Measurements from ENCODE around the gene MAPK11. TPM values are rescaled to one million over a fixed set of nuclear protein-coding genes. Genes with fewer than 3 reads are reported as not detected.
A peak's percentile ranks its signal among the peaks of the same experiment; 100 is the strongest.

Gene MAPK11
- total RNA-seq, 1 experiment from 2014 or later = 6.4 TPM

- Histone ChIP-seq H4K20me1 (ENCODE audit: insufficient read depth, low read depth, low read length) (no peaks in the 10 kb centered on the region), H2AFZ (ENCODE audit: low read length) (no peak overlapping the region)
- DNase-seq = peak; percentile 64
Measured at GRCh38 chr22:50221410-50222300, 48.5 kb downstream of the MAPK11 start.

GRCh38 chr22:50220603-50221409, 49.4 kb downstream of the MAPK11 start:
- no peak for DNase-seq
- Histone ChIP-seq H4K20me1 (ENCODE audit: insufficient read depth, low read depth, low read length) (no peaks in the 10 kb centered on the region), H3K36me3 (ENCODE audit: insufficient read depth, low read length) (peaks cover 7% of the 10 kb centered on the region), H3K4me3 (ENCODE audit: low read length) (no peak overlapping the region), H3K27ac (ENCODE audit: low read length) (no peak overlapping the region), H3K9me3 (ENCODE audit: low read length) (no peaks in the 10 kb centered on the region), H3K9ac (ENCODE audit: low read length) (no peak overlapping the region), H3K4me2 (ENCODE audit: low read depth, low read length, poor library complexity, severe bottlenecking) (no peak overlapping the region), H2AFZ (ENCODE audit: low read length) (no peak overlapping the region), H3K27me3 (ENCODE audit: low read length) (no peaks in the 10 kb centered on the region), H3K79me2 (ENCODE audit: low read length) (no peaks in the 10 kb centered on the region), H3K4me1 (ENCODE audit: low read length) (peaks cover 6% of the 10 kb centered on the region), H3K9me2 (replicated peaks; ENCODE audit: insufficient read depth, low read length) (no peaks in the 10 kb centered on the region)

More at GRCh38 chr22:50221410-50222300, 48.5 kb downstream of the MAPK11 start:
- H3K9ac ChIP-seq (ENCODE audit: low read length) = no peak overlapping the region
- H3K4me2 ChIP-seq (ENCODE audit: low read depth, low read length, poor library complexity, severe bottlenecking) = no peak overlapping the region
- H3K27ac ChIP-seq (ENCODE audit: low read length) = no peak overlapping the region
- H3K79me2 ChIP-seq (ENCODE audit: low read length) = no peaks in the 10 kb centered on the region
- peaks cover 6% of the 10 kb centered on the region for H3K4me1 ChIP-seq (ENCODE audit: low read length)
- no peaks in the 10 kb centered on the region for H3K9me2 ChIP-seq (replicated peaks; ENCODE audit: insufficient read depth, low read length)
- peaks cover 6% of the 10 kb centered on the region for H3K36me3 ChIP-seq (ENCODE audit: insufficient read depth, low read length)
- no peaks in the 10 kb centered on the region for H3K27me3 ChIP-seq (ENCODE audit: low read length)
- H3K9me3 ChIP-seq (ENCODE audit: low read length) = no peaks in the 10 kb centered on the region
- no peak overlapping the region for H3K4me3 ChIP-seq (ENCODE audit: low read length)

- Histone ChIP-seq H4K20me1 (ENCODE audit: insufficient read depth, low read depth, low read length) (peaks cover 2% of the 10 kb centered on the region; the same call in 1 of the 2 replicates), H3K9ac (ENCODE audit: low read length) (no peak overlapping the region)
Measured at GRCh38 chr22:50219800-50220602, 50.2 kb downstream of the MAPK11 start.

GRCh38 chr22:50218996-50219727, 51.0 kb downstream of the MAPK11 start:
- Histone ChIP-seq H3K27me3 (ENCODE audit: low read length) (no peaks in the 10 kb centered on the region), H3K4me1 (ENCODE audit: low read length) (peaks cover 6% of the 10 kb centered on the region), H3K4me2 (ENCODE audit: low read depth, low read length, poor library complexity, severe bottlenecking) (no peak overlapping the region), H3K27ac (ENCODE audit: low read length) (no peak overlapping the region), H4K20me1 (ENCODE audit: insufficient read depth, low read depth, low read length) (peaks cover 6% of the 10 kb centered on the region; the same call in 1 of the 2 replicates), H3K9me2 (replicated peaks; ENCODE audit: insufficient read depth, low read length) (no peaks in the 10 kb centered on the region), H3K9me3 (ENCODE audit: low read length) (no peaks in the 10 kb centered on the region), H3K4me3 (ENCODE audit: low read length) (no peak overlapping the region), H3K9ac (ENCODE audit: low read length) (no peak overlapping the region), H3K36me3 (ENCODE audit: insufficient read depth, low read length) (peaks cover 14% of the 10 kb centered on the region), H2AFZ (ENCODE audit: low read length) (no peak overlapping the region), H3K79me2 (ENCODE audit: low read length) (peaks cover 7% of the 10 kb centered on the region)
- no peak for DNase-seq

More at GRCh38 chr22:50219800-50220602, 50.2 kb downstream of the MAPK11 start:
- Histone ChIP-seq H3K4me1 (ENCODE audit: low read length) (peaks cover 6% of the 10 kb centered on the region), H3K4me3 (ENCODE audit: low read length) (no peak overlapping the region), H3K9me3 (ENCODE audit: low read length) (no peaks in the 10 kb centered on the region), H2AFZ (ENCODE audit: low read length) (no peak overlapping the region), H3K9me2 (replicated peaks; ENCODE audit: insufficient read depth, low read length) (no peaks in the 10 kb centered on the region), H3K36me3 (ENCODE audit: insufficient read depth, low read length) (peaks cover 11% of the 10 kb centered on the region), H3K27ac (ENCODE audit: low read length) (no peak overlapping the region), H3K4me2 (ENCODE audit: low read depth, low read length, poor library complexity, severe bottlenecking) (no peak overlapping the region), H3K79me2 (ENCODE audit: low read length) (peaks cover 3% of the 10 kb centered on the region), H3K27me3 (ENCODE audit: low read length) (no peaks in the 10 kb centered on the region)
- no peak for DNase-seq

GRCh38 chr22:50218153-50218995, 51.8 kb downstream of the MAPK11 start:
- H2AFZ ChIP-seq (ENCODE audit: low read length) = no peak overlapping the region
- no peak overlapping the region for H3K27ac ChIP-seq (ENCODE audit: low read length)
- H3K9me3 ChIP-seq (ENCODE audit: low read length) = no peaks in the 10 kb centered on the region
- no peak for DNase-seq
- peaks cover 6% of the 10 kb centered on the region; the same call in 1 of the 2 replicates for H4K20me1 ChIP-seq (ENCODE audit: insufficient read depth, low read depth, low read length)
- H3K36me3 ChIP-seq (ENCODE audit: insufficient read depth, low read length) = peaks cover 16% of the 10 kb centered on the region
- H3K79me2 ChIP-seq (ENCODE audit: low read length) = peaks cover 12% of the 10 kb centered on the region
- no peak overlapping the region for H3K4me3 ChIP-seq (ENCODE audit: low read length)
- peaks cover 6% of the 10 kb centered on the region for H3K4me1 ChIP-seq (ENCODE audit: low read length)
- H3K4me2 ChIP-seq (ENCODE audit: low read depth, low read length, poor library complexity, severe bottlenecking) = no peak overlapping the region
- H3K9ac ChIP-seq (ENCODE audit: low read length) = no peak overlapping the region
- H3K27me3 ChIP-seq (ENCODE audit: low read length) = no peaks in the 10 kb centered on the region
- no peaks in the 10 kb centered on the region for H3K9me2 ChIP-seq (replicated peaks; ENCODE audit: insufficient read depth, low read length)

- Histone ChIP-seq H3K27me3 (ENCODE audit: low read length) (no peaks in the 10 kb centered on the region), H3K4me1 (ENCODE audit: low read length) (peaks cover 6% of the 10 kb centered on the region), H3K9ac (ENCODE audit: low read length) (no peak overlapping the region), H3K4me3 (ENCODE audit: low read length) (no peak overlapping the region), H3K4me2 (ENCODE audit: low read depth, low read length, poor library complexity, severe bottlenecking) (no peak overlapping the region), H3K36me3 (ENCODE audit: insufficient read depth, low read length) (peaks cover 19% of the 10 kb centered on the region), H4K20me1 (ENCODE audit: insufficient read depth, low read depth, low read length) (peaks cover 6% of the 10 kb centered on the region; the same call in 1 of the 2 replicates), H3K79me2 (ENCODE audit: low read length) (peaks cover 18% of the 10 kb centered on the region), H3K9me2 (replicated peaks; ENCODE audit: insufficient read depth, low read length) (no peaks in the 10 kb centered on the region), H2AFZ (ENCODE audit: low read length) (no peak overlapping the region), H3K9me3 (ENCODE audit: low read length) (no peaks in the 10 kb centered on the region), H3K27ac (ENCODE audit: low read length) (no peak overlapping the region)
- no peak for DNase-seq
Measured at GRCh38 chr22:50217543-50218152, 52.5 kb downstream of the MAPK11 start.

All from Karpas-422 (cell line).